Adipose tissue (tissue), 3 donors: ENCODE data around the gene CDK14. TPM values are rescaled to one million over a fixed set of nuclear protein-coding genes. Genes with fewer than 3 reads are reported as not detected.
A peak's percentile ranks its signal among the peaks of the same experiment; 100 is the strongest.

ENCODE experiments used
- H3K27ac ChIP-seq: one replicate; pipeline ENCODE4 v1.5.1; 2013; ENCODE audit warnings: low read depth, low read length
- WGBS, 3 donors: extraction: QIAGEN DNeasy Blood & Tissue Kit; methylation state at CpG; one replicate each; pipeline ENCODE4 v1.1.7; 2013; 5-methylcytosine and 5-hydroxymethylcytosine counted together
- polyA plus RNA-seq, 3 donors: library from polyadenylated mRNA; stranded (reverse); fragments of 200-250 nt; gene quantifications; one replicate each; pipeline ENCODE4 v1.2.3, GENCODE V29; 2013
- donor health status: healthy with polysubstance abuse.
- donor health status: Bipolar disorder and iron deficiency.
- donor health status: healthy.

The CDK14 gene
- polyA plus RNA-seq, 3 donors, result 4.5 to 14.7 (median 5.2) TPM

DNA sequence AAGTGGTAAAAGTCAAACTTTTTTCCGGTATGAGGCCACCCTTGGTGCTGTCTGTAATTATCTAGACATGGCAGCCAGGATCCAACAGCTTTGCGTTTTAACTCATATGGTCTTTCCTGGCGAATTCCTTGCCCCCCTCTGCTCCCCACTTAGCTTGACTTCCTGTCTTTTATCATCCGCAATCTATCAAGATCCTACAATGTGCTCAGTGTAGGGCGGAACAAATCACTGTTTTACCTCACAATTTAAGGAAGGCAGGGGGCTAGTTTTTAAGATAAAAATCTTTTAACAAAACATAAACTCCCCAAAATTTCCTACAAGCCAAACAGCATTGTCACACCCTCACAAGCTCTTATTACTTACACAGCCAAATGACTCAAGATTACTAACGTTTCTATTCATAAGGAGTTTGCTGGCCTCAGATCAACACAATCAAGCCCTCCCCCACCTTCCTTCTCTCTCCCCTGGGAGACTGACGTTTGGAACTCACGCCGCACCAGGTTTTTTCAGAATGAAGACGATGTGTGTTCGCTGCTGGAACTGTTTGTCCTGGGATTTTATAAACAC lies 1.3 kb upstream of the CDK14 start:
- 12 to 43% (median 20%) methylated on average over 11 of the region's 11 CpGs for WGBS, 3 donors
- no peak overlapping the region for H3K27ac ChIP-seq

- peak overlapping the region; percentile 34 for H3K27ac ChIP-seq
- 10 to 22% (median 11%) methylated on average over 9 to 10 of the region's 10 CpGs for WGBS, 3 donors
These were observed 750 bp upstream of the CDK14 start for GRCh38 chr7:90595342-90595800.

- peak overlapping the region; percentile 51 for H3K27ac ChIP-seq
- 0 to 1% (median 1%) methylated on average over 46 to 47 of the region's 47 CpGs for whole genome bisulfite sequencing, 3 donors
These were observed 796 bp downstream of the CDK14 start for GRCh38 chr7:90596671-90597562.

DNA sequence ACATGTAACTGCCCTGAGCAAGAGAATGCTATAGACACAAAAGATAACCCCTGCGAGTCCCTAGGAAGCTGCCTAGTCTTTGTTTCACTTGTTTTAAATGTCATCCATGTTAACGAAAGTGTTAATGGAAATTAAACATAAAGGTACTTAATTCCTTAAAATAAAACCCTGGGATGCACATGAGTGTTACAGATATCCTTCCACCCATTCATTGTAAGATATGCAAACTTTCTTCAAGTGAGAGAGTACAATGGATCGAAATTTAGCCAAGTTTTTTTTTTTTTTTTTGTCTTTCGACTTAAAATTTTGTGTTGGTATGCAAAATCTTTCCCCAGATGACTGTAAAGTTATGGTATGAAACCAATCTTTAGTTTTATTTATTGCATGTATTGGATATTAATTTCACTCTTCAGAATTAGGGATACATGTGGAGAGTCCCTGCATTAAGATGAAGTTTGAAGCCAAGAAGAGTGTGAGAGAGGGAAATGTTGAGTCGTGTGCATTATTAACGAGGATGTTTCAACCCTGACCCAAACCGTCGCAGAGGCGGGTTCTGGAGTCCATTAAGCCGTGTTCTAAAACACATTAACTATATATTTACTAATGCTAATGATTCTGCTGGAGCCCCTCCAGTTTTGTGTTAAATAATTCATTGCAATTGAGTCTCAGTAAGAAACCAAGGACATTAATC lies 1.6 kb downstream of the CDK14 start:
- H3K27ac ChIP-seq, result no peak overlapping the region
- WGBS, 3 donors, result 19 to 32% (median 19%) methylated on average over 10 of the region's 10 CpGs

DNA sequence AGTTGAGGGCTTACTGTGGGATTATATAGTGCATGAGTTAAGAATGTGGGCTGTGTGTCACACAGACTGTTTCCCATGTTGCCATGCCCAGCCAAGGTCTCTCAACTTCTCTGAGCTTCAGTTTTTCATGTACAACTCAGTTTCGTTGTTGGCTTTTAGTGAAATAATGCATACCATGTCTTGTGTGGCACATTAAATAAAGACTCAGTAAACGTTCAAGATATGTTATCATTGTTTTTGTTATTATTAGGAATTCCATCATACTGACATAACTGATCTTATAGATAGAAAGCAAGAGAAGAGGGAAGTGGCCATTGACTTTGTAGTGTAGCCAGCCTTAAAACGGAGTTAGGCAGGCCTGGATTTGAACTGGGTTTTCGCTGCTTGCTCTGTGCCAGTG lies 2.9 kb downstream of the CDK14 start:
- H3K27ac ChIP-seq, result no peak overlapping the region
- WGBS, 3 donors, result 64 to 76% (median 75%) methylated on average over 4 of the region's 4 CpGs

DNA sequence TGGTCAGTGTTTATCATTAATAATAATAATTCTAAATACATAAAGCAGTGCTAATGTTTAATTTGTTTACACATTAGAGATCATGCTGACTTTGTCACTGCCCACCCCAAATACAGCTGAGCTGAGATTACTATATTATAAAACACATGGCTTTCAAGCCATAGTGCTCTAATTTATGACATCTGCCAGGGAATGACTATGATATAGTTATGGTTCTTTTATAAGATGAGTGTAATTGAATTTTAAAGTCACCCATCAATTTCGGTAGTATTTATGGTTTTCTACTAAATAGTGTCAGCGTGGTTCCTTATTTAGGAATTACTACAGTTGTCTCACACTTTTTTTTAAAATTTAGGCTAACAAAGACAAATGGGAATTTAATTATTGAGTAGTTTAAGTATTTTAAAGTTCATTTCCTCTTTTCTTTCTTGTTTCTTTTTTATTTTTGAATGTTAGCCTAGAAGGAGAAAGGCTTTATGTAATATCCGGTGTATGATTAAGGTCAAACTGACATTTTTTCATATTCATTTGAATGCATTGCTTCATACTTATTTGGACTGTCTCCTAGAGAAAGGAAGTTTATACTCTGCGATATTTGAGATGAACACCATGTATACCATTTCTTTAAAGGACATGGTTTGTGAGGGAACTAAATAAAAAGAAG lies 3.9 kb downstream of the CDK14 start:
- WGBS, 3 donors, result 25 to 58% (median 29%) methylated on average over 4 of the region's 4 CpGs
- no peak overlapping the region for H3K27ac ChIP-seq

GRCh38 chr7:90602303-90602702 lies 6.2 kb downstream of the CDK14 start:
- H3K27ac ChIP-seq, result no peak overlapping the region
- WGBS, 3 donors, result 94 to 98% (median 94%) methylated on average over 1 of the region's 1 CpG

DNA sequence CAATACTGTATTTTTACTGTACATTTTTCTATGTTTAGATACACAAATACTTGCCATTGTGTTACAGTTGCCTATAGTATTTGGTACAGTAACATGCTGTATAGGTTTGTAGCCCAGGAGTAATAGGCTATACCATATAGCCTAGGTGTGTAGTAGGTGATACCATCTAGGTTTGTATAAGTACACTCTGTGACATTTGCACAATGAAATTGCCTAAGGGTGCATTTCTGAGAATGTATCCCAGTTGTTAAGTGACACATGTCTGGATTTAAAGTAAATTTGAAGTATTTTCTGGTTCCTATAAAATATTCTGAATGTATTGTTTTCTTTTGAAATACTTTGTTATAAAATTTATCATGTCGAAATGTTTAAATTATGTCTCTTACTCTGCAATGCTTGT lies 7.2 kb downstream of the CDK14 start:
- 80 to 95% (median 91%) methylated on average over 1 of the region's 1 CpG for WGBS, 3 donors
- H3K27ac ChIP-seq, result no peak overlapping the region

- 85 to 87% (median 86%) methylated on average over 5 of the region's 5 CpGs for WGBS, 3 donors
- no peak overlapping the region for H3K27ac ChIP-seq
These were observed 8.3 kb downstream of the CDK14 start for GRCh38 chr7:90604383-90604782.

DNA sequence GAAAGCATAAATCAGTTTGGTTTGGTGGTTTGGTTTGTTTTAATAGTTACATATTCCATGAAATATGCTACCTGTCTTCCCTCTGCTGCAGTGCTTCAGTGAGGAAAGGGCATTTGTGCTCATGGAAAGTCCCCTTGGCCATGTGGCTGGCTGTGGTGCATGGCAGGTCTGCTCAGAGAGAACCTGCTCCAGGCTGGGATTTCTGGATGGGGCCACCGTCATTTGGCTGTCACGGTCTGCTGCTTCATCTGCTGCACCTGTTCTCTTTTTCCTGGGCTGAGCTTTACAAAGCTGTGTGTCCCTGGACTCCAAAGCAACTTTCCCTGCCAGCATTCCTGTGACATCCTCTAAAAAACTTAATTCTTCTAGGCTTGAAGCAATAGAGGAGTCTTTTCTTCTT lies 8.9 kb downstream of the CDK14 start:
- no peak overlapping the region for H3K27ac ChIP-seq
- WGBS, 3 donors, result 67 to 96% (median 93%) methylated on average over 2 of the region's 2 CpGs

- no peak overlapping the region for H3K27ac ChIP-seq
- WGBS, 3 donors, result 91% methylated on average over 1 of the region's 1 CpG
These were observed 11.1 kb downstream of the CDK14 start for GRCh38 chr7:90607196-90607595.

DNA sequence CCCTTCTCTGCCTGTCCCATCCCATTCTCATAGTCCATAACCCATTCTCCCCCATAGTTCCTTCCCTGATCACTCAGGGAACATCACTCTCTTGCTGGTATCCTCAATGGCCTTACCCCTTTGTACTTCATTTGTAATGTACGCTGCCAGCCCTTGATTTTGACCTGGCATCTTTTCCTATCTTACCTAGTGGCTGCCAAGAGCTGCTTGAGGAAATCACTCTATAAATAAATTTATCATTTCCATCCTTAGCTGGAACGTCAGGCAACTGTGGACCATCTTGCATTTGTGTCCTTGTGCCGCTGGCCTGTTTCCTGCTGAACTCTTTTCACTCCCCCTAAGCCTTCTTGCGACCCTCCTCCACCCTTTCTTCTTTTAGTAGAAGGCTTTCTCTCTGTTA lies 14.0 kb downstream of the CDK14 start:
- H3K27ac ChIP-seq, result no peak overlapping the region
- 58 to 75% (median 74%) methylated on average over 4 of the region's 4 CpGs for WGBS, 3 donors

- no peak overlapping the region for H3K27ac ChIP-seq
- 70 to 83% (median 81%) methylated on average over 3 of the region's 3 CpGs for whole genome bisulfite sequencing, 3 donors
These were observed 15.0 kb downstream of the CDK14 start for GRCh38 chr7:90611115-90611514.

- WGBS, 3 donors, result 50 to 78% (median 50%) methylated on average over 3 of the region's 3 CpGs
- H3K27ac ChIP-seq, result no peak overlapping the region
These were observed 17.0 kb downstream of the CDK14 start for GRCh38 chr7:90613088-90613498.

DNA sequence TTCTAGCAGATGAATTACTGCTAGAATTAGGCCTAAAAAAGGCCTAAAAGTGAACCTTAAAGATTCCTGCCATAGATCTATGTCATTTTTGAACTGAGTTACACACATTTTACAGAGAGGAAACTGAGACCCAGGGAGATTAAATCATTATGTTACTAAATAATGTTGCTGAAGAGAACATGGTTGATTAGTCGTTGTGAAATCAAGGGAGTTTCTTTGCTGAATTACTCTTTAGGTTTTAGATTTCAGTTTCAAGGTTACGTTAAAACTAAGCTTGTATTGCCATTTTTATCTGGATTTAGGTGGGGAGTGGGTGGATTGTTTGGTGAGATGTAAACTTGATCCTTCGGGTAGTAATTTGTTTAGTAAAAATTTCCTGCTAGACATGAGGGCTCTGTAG lies 21.3 kb downstream of the CDK14 start:
- H3K27ac ChIP-seq, result no peak overlapping the region
- 70 to 79% (median 76%) methylated on average over 3 of the region's 3 CpGs for WGBS, 3 donors

DNA sequence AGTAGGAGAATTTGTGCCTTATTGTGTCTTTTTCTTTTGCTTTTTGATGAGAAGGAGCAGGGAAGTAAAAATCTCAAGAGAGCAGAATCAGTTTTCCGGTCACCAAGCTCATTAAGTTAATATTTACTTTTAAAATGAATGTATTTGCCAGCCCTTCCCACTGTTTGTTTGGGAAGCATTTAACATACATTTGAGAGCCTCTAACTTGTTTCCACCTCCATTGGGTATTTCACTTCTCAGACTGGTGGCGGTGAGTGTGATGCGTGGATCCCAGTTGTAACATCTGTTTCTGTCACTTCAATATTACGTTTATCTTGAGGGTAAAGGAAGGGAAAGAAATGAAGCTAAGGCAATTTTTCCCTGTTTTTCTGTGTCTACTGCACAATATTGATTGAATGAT lies 22.8 kb downstream of the CDK14 start:
- WGBS, 3 donors, result 41 to 86% (median 74%) methylated on average over 4 of the region's 4 CpGs
- no peak overlapping the region for H3K27ac ChIP-seq

DNA sequence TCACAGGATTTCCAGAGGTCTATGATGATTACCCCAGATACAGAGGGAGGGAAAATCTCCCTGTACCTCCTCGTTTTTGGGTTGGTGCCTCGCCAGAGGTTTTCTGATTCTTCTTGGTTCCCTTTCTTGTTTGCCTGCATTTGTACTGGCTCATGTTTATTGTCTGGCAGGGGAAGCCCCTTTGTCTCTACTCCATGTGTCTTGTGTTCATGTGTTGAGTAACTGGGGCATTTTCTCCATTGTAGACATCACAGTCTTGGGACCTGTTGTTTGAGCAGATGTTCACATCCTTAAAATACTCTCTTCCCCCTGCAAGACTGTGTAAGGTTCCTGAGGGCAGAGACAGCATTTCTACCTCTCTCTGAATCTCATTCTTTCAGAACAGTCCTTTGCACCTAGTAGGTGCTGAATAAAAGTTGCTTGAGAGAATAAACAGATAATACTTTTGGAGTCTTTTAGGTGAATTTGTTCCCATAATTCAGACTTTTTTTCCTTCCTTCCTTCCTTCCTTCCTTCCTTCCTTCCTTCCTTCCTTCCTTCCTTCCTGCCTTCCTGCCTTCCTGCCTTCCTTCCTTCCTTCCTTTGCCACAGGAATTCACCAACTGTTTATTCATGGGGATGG lies 25.1 kb downstream of the CDK14 start:
- WGBS, 3 donors, result 46 to 70% (median 49%) methylated on average over 2 of the region's 2 CpGs
- no peak overlapping the region for H3K27ac ChIP-seq

- H3K27ac ChIP-seq, result no peak overlapping the region
- 42 to 78% (median 43%) methylated on average over 4 of the region's 4 CpGs for WGBS, 3 donors
These were observed 25.6 kb downstream of the CDK14 start for GRCh38 chr7:90621747-90622140.
